Hindlimb muscle (tissue), 1 donor: Measurements from ENCODE around the gene CLCNKA. TPM values are rescaled to one million over a fixed set of nuclear protein-coding genes. Genes with fewer than 3 reads are reported as not detected.
A peak's percentile ranks its signal among the peaks of the same experiment; 100 is the strongest.
"Not testable (repeated sequence)": the region's sequence is repeated elsewhere in the genome, so short reads cannot be mapped to it uniquely, and the experiment has no call there.

Experiments
- DNase-seq: peaks from one replicate; pipeline ENCODE4 v3.0.0-alpha.2; 2013
- polyA plus RNA-seq: library from polyadenylated mRNA; unstranded; fragments of 120-200 nt; gene quantifications from one replicate; pipeline ENCODE4 v1.2.1, GENCODE V29; 2013; ENCODE audit not compliant: insufficient read length

The CLCNKA gene
- polyA plus RNA-seq, 1 donor: 1.6 TPM

DNA sequence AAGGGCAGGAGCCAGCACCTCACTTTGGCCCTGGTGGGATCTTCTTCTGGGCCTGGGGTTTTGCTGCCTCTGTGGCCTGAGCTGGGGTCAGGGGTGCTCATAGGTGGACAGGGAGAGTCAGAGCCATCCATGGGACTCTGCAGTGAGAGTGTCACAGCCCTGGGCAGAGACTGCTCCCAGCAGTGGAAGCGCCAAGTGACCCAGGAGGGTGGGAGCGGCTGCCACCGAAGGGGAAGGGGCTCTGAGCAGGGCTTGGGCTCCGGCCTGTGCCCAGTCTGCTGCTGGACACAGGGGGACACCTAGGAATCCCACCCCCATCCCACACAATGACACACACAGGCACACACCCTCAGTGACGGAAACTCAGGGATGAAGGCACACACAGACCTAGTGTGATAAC lies 22.1 kb downstream of the CLCNKA start:
- no peak for DNase-seq

DNA sequence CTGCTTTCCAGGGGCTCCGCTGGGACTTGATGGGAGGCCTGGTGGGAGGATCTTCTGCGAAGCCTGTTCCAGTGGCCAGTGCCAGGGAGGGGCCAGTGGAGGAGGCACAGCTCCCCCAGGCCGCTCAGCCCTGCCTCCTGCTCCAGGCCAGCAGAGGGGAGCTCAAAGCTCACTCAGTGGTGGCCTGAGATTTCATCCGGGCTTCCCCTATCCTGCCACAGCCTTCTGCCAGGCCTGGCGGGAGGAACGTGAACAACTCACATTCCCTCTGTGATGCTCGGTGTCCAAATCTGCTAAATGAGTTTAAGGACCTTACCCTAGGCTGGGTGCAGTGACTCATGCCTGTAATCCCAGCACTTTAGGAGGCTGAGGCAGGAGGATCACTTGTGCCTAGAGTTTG lies 25.0 kb downstream of the CLCNKA start:
- DNase-seq: no peak

DNA sequence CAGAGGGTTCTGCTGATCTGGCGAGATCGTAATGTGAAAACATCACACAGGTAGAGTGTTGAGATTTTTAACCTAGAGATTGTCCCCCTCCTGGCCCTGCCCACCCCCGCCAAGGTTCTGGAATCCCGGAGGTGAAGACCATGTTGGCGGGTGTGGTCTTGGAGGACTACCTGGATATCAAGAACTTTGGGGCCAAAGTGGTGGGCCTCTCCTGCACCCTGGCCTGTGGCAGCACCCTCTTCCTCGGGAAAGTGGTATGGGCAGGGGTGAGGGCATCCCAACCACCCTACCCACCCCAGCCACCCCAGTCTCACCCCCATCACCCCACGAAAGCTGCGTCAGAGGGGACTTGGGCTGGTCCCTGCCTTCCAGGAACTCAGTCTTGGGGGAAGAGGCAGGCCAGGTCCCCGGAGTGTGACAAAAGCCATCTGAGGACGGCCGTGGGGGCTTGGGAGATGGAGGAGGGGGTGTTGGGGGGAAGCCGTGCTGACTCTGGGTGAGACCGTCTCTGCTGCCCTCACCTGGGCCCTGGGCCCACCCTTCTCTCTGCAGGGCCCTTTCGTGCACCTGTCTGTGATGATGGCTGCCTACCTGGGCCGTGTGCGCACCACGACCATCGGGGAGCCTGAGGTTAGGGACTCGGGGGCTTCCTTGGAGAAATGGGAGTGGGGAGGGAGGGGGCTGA lies 26.1 kb downstream of the CLCNKA start:
- DNase-seq: no peak

DNA sequence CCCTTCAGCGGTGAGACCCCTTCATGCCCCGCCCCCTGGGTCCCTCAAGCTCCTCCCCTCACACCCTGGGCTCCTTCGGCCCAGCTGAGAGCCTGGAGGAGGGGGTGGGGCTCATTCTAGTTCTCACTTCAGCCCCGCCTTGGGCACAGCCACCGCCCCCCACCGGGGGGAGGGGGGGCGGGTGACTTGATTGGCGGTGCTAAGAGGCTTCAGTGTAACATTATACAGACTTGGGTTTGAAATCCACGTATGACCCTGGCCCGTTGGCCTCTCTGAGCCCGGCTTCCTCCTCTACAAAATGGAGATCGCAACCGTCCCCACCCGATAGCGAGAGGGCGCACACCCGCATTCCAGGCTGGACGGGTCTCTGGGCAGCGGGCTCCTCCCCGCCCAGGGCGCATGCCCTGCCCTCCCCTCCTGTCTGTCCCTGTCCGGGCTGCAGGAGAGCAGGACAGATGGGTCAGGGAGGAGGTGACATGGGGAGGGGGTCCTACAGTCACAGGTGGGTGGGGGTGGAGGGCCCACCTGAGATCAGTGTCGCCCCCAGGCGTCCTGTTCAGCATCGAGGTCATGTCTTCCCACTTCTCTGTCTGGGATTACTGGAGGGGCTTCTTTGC lies 26.8 kb downstream of the CLCNKA start:
- DNase-seq: no peak

DNA sequence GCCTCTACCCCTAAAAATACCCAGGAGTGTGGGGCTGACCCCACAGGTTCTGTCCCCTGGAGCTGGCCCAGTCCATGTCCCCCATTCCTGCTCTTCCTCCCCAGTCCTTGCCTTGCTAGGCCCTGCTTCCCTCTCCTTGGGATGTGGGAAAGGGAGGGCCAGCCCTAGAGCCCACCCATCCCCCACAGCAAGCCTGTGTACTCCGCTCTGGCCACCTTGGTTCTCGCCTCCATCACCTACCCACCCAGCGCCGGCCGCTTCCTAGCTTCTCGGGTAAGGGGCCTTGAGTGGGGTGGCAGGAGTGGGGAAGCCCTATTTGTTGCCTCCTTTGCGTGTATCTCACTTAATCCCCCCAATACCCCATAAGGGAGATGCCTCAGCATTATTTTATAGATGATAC lies 28.5 kb downstream of the CLCNKA start:
- DNase-seq: no peak

DNA sequence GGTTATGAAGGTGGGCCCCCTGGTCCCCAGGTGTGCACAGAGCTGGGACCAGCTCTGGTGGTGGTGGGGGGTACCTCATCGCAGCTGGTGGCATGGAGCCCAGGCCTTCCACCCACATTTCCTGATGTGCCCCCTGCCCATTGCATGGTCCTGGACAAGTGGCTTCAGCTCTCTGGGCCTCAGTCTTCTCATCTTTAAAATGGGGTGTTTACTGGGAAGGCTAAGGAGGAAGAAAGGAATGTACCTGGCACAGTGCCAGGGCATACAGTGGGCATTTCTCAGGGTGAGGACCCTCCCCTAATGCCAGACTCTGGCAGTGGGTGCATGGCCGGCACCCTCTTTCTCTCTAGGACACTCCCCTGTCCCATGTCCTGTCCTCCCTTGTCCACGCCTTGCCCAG lies 29.2 kb downstream of the CLCNKA start:
- no peak for DNase-seq

DNA sequence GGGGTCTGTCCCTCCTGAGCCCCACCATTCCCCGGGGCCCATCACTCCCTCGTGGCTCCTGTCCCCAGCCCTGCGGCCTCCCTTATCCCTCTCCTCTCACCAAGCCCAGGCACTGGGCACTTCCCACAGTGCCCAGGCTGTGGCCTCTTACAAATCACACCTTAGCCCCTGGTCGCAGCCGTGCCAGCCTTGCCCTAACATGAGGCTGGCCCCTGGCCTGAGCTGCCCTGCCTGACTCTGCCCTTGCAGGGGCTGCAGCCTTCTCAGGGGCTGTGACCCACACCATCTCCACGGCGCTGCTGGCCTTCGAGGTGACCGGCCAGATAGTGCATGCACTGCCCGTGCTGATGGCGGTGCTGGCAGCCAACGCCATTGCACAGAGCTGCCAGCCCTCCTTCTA lies 30.1 kb downstream of the CLCNKA start:
- not testable (repeated sequence) for DNase-seq

DNA sequence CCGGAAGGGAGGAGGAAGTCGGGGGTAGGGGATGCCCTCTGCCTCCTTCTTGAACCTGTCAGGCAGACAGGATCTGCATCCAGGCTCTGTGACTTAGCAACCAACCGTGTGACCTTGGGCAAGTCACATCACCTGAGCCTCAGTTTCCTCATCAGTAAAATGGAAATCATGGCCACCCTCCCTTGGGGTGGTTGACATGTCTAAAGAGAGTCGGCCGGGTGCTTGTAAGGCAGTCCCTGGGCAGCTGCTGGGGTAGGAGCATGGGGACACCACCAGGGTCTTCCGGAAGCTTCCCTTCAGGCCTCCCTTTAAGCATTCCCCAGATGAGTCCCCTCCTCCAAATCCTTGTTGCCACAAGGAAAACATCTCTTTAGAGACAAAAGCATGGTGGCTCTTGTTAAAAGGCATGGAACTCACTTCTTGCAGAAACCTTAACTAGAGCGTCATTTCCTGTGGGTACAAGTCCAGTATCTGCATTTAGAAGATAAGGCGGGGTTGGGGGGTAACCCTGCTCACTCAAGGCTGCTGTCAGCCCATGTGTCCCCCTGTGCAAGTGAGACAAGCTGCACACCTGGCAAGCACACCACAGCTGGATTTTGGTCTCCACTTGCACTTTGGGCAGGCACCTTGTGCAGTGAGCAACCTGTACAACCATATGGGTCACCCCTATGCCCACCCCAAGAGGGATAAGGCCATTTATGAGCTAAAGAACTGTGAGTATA lies 32.1 kb downstream of the CLCNKA start:
- DNase-seq: no peak

DNA sequence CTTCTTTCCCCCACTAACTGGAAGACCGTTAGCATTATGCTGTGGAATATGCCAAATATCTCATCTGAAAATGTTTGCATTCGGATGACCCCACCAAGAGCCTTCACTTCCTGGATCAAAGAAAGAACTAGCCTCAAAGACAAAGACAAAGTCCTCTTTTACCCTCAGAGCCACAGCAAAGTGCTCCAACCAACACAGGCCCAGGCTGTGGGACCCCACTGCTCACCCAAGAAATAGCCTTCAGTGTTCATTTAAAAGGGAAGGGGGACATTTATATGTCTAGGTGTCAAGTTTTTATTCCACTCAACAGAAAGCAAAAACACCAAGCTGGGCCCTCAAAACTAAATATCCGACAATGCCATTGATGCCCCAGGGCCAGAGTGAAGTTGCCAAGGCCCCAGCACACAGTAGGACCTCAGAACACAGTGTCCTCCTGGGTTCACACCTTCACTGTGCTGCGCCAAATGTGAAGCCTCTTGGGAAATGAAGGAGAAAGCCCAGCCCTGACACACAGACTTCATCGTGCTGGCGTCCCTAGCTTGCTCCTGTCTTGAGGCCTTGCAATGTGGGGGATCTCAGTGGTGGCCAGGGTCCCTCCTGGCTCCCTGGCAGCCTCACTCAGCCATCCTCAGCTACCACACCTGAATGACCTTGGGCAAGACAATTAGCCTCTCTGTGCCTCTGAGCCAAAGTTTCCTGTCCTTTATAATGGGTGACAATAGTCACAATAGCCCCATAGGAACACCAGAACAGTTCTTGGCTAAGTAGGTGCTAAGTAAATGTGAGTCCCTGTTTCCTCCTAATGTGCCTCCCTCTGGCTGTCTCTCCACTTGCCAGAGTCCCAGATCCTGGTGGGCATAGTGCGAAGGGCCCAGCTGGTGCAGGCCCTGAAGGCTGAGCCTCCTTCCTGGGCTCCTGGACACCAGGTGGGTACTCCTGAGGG lies 33.0 kb downstream of the CLCNKA start:
- no peak for DNase-seq

DNA sequence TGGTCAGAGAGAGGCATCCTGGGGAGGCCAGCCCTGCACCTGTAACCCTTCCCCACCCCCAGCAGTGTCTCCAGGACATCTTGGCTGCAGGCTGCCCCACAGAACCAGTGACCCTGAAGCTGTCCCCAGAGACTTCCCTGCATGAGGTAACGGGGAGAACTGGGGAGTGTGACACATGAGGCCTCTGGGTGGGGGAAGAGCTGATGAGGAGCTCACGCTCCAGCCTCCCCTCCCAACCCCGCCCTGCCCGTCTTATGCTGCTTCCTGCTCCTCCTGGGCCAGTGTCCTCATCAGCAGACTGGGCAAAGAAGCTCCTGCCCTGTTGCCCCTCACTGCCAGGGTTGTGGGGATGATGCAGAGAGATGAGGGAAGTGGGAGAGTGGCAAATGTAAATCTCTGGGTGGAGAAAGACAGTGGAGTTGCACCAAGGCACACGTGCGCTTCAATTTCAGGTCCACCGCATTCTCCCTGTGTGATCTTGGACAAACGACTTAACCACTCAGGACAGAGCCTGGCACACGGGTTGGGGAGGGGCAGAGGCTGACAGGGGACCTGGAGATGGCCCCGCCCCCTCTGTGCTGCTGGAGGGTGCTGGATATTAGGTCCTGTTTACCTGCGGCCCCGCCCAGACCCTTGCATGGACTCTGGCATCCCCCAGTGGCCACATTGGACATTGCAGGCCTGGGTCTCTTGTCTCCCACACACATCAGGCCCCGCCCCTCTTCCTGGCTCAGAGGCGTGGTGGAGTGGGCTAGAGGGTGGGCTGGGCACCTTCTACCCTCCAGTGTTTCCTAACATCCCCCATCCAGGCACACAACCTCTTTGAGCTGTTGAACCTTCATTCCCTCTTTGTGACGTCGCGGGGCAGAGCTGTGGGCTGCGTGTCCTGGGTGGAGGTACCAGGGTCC lies 34.0 kb downstream of the CLCNKA start:
- DNase-seq: peak; percentile 67

DNA sequence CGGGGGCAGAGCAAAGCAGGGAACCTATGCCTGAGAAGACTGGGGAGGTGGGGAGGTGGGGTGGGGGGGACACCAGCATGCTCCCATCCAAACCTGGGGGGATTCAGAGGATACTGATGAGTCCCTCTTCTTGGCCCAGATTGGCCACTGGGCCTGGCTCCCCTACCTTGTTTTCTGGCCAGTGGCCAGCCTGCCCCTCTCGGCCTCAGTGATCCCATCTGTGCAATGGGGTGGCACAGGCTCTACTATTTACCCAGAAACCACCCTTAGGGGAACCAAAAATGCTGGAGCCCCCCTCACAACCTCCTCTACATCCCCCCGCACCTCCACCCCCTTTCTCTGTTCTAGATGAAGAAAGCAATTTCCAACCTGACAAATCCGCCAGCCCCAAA lies 34.7 kb downstream of the CLCNKA start:
- not testable (repeated sequence) for DNase-seq

DNA sequence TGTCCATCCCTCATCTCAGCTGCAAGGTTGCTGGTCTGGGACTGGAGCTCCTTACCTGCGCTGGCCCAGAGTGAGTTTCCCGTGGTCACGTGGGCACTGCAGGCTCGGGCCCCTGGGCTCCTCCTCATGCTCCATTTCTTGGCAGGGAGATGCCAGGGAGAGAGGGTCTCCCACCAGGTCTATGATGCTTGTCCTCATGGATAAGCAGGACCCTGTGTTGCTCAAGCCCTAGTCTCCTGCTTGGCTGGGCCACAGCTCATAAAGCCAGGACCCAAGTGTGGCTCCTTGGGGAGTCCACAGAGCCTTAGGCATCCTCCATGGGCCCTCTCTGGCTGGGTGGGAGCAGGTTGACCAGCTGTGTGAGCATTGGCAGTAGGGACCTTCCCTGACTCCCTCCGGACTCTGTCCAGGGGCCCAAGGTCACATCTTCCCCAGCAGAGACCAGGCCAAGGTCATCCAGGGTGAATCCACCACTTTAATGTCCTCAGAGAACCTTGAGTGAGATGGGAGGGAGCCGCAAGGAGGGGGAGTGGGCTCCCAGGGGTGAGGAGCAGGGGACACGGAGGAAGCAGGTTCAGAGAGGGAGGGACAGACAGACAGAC lies 35.6 kb downstream of the CLCNKA start:
- not testable (repeated sequence) for DNase-seq

DNA sequence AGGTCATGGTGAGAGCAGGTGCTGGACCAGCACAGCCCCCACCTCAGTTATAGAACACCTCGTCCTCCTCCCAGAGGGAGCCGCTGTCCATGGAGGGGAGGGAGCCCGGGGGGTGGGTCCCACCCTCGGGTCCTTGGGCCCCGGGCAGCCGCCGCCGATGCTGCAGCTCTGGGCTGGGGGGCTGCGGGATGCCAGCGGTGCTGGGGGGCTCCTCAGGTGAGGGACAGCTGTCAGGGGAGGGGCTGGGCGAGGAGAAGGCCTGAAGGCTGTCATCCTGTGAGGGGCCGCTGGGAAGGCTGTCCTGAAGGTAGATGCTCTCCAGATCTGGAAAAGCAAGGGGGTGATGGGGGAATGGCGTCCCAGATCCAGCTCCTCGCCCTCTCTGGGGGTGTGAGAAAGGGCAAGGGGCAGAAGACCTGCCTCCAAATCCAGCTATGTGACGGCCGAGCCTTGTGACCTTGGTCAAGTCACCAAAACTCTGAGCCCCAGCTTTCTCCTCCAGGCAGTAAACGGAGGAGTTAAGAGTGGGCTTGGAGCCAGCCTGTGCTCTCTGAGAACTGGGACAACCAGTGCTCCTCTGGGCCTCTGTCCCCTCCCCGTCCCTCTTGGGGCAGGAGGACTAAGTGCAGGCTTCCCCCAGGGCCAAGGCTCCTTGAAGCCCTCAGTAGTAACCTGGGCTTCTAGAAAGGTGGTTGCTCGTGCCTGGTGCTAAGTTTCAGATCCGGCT lies 36.7 kb downstream of the CLCNKA start:
- not testable (repeated sequence) for DNase-seq

DNA sequence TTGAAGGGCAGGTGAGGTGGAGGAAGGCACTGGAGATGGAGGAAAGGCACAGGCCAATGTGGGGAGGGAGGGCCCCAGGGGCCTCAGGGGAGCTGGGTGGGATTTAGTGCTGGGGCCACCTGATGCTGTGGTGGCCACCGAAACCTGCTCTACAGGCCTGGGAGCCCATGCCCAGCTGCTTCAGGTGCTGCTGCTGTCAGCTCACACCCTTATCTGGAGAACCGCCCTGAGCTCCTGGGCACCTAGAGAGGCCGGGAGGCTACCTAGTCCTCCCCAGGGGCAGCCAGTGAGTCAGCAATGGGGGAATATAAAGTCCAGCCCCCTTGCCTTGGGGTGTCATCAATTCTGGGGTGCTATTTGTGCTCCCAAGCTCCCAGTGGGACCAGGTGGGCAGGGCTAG lies 39.4 kb downstream of the CLCNKA start:
- no peak for DNase-seq

DNA sequence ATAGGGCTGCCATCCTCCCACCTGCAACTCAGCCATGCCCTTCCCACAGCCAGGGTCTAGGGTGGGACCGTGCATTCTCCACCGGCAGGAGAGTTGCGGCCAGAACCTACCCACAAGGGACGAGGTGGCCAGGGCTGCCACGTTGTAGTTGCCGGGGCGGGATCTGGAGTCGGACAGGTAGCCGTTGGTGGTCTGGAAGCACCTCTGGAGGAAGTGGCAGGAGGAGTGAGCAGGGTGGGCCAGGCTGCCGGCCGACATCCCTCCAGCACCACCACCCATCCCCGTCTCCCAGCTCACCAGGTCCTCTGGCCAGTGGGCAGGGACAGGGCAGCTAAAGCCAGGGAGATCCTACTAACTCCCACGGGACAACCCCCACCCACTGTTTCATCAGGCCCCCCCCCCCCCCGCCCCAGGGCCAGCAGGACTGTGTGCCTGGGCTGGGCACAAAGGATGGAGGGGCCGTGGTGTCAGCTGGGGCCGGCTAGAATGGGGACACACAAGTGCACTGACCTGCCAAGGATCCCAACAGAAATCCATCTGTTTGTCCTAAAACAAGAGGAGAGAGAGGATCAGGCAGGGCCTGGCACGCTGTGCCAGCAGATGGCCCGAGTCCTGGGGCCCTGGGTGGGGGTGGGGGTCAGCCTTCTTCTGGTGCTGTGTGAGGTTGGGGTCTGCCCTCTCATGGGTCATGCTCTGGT lies 40.3 kb downstream of the CLCNKA start:
- not testable (repeated sequence) for DNase-seq

DNA sequence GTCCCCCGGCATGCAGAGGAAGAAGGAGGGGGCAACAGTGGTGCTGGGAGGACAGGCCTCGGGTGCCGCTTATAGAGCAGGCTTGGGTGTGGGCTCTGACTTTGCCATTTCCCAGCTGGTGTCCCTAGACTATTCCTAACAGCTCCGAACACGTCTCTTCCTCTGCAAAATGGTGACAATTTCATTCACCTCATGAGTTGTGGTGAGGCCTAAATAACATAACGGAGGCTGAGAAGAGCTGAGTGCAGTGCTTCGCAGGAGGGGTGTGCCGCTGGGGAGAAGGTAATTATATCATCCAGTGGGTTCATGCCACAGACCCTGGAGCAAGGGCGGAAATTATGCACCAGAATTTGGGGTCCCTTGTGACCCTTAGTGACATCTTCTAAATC lies 40.8 kb downstream of the CLCNKA start:
- not testable (repeated sequence) for DNase-seq

DNA sequence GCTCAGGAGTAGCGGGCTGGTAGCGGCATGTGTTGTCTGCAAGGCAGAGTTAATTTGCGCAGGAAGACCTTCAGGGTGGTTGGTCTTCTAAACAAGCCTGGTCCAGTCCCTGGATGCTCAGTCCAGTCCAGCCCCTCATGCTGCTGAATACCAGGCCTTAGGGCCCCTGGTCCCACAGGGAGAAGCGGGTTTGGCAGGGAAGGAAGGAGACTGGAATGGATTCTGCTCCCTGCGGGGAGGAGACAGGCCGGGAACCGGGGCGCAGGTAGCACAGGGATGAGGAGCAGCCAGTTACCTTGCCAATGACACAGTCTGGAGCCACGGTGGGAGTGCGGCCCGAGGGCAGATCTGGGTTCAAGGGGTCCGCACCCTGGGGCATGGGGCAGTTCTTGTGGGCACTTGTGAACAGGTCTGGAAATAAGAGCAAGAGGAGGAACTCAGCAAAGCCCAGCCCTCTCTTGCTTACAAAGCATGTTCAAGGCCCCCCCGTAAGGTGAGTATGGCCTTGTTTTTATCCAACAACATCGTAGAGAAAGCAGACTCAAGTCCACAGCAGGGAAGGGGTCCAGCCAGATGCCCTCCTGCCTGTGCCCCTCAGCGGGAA lies 41.5 kb downstream of the CLCNKA start:
- no peak for DNase-seq

DNA sequence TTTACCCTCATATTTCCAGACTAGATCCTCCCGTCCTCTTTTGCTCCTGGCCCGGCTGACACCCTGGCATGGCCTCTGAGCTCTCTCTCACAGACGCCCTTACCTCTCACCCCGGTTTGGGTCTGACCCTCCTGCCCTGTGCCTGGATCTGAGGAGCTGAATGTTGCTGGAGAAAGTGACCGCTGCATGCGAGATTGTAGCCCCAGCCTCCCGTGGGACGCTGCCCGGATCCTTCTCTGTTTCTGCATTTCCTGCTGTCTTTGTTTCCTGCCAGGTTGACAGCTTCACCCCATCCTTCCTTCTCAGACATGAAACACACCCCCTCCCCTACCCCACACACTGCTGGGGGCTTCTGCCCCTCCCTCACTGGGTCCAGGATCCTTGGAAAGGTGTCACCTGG lies 42.1 kb downstream of the CLCNKA start:
- no peak for DNase-seq

DNA sequence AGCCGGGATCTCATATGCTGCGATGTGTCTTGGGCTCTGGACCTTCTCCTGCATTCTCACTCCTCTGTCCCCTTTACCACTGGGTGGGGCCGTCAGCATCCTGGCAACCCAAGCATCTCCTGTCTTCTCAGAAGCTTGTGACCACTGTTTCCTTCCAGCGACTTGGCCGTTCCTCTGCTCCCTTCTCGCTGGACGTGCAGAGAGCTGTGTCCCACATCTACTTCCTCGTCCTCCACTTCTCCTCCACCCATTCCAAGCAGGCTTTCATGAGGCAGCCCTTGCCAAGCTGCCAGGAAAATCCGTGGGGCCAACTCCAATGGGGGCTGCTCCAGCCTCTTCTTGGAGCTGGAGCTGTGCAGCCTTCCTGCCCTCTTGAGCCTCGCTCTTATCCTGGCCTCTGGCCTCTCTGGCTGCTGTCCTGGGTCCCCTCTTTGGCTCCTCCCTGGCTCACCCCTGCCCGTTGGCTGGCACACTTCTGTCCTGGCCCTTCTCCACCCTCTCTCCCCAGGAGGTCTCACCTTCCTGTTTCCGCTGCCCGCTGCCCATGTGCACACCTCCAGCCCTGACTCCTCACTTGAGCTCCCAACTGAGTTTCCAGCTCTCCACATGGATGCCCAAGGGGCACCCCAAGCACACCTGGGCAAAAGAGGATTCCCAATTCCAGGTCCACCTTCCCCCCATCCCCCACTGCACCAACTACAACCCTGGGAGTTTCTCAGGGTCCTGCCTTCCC lies 42.9 kb downstream of the CLCNKA start:
- DNase-seq: no peak
